K562 treated with DMSO at 1 percent for 4 hours (cell line): ENCODE results near the gene IRS1. TPM values are rescaled to one million over a fixed set of nuclear protein-coding genes. Genes with fewer than 3 reads are reported as not detected.

ENCODE experiments used
- total RNA-seq: library from RNA; unstranded; fragments of 300-600 nt; gene quantifications from 2 replicates; pipeline ENCODE4 v1.2.3, GENCODE V29; 2022; ENCODE audit not compliant: insufficient read depth

Gene IRS1, protein sequence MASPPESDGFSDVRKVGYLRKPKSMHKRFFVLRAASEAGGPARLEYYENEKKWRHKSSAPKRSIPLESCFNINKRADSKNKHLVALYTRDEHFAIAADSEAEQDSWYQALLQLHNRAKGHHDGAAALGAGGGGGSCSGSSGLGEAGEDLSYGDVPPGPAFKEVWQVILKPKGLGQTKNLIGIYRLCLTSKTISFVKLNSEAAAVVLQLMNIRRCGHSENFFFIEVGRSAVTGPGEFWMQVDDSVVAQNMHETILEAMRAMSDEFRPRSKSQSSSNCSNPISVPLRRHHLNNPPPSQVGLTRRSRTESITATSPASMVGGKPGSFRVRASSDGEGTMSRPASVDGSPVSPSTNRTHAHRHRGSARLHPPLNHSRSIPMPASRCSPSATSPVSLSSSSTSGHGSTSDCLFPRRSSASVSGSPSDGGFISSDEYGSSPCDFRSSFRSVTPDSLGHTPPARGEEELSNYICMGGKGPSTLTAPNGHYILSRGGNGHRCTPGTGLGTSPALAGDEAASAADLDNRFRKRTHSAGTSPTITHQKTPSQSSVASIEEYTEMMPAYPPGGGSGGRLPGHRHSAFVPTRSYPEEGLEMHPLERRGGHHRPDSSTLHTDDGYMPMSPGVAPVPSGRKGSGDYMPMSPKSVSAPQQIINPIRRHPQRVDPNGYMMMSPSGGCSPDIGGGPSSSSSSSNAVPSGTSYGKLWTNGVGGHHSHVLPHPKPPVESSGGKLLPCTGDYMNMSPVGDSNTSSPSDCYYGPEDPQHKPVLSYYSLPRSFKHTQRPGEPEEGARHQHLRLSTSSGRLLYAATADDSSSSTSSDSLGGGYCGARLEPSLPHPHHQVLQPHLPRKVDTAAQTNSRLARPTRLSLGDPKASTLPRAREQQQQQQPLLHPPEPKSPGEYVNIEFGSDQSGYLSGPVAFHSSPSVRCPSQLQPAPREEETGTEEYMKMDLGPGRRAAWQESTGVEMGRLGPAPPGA (N-terminal part only)
- total RNA-seq: 0.12 TPM in 1 of 2 replicates, not detected in the other

DNA sequence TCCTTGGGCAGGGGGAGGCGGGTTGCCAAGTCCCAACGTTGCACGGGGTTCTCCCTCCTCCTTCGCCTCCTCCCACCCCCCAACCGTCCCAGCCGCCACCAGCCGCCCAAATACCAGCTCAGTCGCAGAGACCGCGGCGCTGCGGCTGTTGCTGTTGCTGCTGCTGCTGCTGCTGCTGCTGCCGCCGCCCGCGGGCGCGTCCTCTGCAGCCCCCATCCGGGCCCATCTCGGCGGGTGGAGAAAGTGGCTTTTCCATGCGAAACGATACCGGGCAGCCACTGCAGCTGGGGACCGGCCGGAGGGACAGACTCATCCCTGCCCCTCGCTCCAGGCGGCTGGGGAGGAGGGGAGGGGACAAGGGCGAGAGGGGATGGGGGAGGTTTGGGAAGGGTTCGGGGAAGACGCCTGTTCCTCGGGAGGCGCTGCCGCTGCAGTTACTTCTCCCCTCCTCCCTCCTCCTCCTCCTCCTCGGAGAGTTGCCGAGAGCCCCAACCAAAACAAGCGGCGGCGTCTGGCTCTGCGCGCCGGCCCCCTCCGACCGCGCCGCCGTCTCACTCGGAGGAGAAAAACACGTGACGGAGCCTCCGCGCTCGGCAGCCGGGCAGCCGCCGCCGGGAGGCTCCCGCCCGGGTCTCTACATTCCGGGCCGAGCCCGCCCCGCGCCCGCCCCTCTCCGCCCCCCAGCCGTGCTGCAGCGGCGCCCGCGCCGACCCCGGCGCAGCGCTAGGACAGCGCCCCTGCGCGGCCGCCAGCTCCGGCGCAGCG, at the start of gene IRS1:
TSS of gene IRS1 (minus strand) at position 610 of the 765 bp plus-strand sequence. CDS start 1,082 bp downstream, outside the sequence.

DNA sequence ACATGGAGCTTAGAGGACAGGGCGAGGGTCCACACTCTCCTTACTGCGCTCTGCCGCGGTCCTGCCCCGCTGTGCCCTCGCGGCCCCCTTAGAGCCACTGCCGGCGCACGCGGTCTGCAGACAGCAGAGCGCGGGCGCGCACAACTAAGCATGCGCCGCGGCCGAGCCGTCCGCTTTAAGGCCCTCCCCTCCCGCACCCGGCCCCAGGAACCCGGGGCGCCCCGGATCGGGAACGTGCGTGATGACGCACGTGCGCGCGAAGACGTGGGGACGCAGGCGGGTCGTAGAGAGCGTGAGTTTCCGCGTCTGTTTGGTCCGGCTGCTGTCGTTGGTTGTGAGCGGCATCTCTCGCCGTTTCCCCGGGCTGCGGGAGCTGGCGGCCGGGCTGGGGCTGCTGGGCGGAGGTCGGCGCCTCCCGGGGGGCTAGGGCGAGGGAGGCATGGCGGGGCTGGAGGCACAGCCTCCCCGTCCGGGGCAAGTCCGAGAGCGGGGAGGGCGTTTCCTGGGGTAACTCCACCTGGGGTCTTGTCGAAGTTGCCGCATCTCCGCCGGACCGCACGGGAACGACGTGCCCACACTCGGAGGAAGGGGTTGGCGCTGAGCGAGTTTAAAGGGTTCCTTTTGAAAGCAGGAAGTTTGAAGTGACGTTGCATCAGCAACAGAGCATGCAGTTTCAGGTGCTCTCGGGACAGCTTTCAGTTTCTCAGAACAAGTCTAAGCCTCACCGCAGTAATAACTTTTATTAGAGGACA, 36.4 kb upstream of the IRS1 start, which contains the start of gene RHBDD1:
TSS of gene RHBDD1 (plus strand) at position 259 of the 752 bp plus-strand sequence. CDS start 28,640 bp downstream, outside the sequence.

Other genes with a start within 250 kb of the IRS1 start
- gene RHBDD1, start 36.2 kb upstream of the IRS1 start, total RNA-seq: 8.0 and 8.2 TPM in 2 replicates